HEK293T (cell line): Measurements from ENCODE around the gene FAM107B.

Experiments
- ELF4 ChIP-seq: fragments of 450-650 bp; IDR thresholded peaks from 2 replicates; pipeline ENCODE4 v1.6.1; 2017; ENCODE audit warnings: antibody characterized with exemption
- NFRKB ChIP-seq: fragments of 450-650 bp; IDR thresholded peaks from 2 replicates; pipeline ENCODE4 v1.6.1; 2016; ENCODE audit warnings: mild to moderate bottlenecking, moderate library complexity

GRCh38 chr10:14801723-14802122 is 27.0 kb upstream of the FAM107B start:
- no peak for TF ChIP-seq NFRKB
- no peak for TF ChIP-seq ELF4
